HepG2 (cell line): Measurements from ENCODE around the gene GPATCH8. TPM values are rescaled to one million over a fixed set of nuclear protein-coding genes. Genes with fewer than 3 reads are reported as not detected.
A peak's percentile ranks its signal among the peaks of the same experiment; 100 is the strongest.

ENCODE experiments used
- ATAC-seq: fragments of 200-7000 bp; cut with Tn5 transposase; 3 replicates; pipeline ENCODE4 v1.9.1; 2020; ENCODE audit warnings: mild to moderate bottlenecking, moderate library complexity
- BruUV-seq: library from RNA; stranded (reverse); fragments of 400-500 nt; replicated peaks from 2 replicates; lab custom pipeline; 2021; lab: Mats Ljungman, UMichigan
- CTCF ChIA-PET: fragments of 300-600 bp; formaldehyde crosslinking; extraction: SDS; loops from one replicate; lab custom pipeline; 2021; ENCODE audit warnings: low total read pairs, inconsistent platforms, low intra/inter-chr PET ratio; lab: Yijun Ruan, JAX
- POLR2A ChIA-PET: fragments of 350-600 bp; sonication (Branson Sonifier 250); formaldehyde crosslinking; loops from one replicate; lab custom pipeline; 2020; ENCODE audit warnings: antibody characterized with exemption, inconsistent platforms; lab: Yijun Ruan, JAX
- DNase-seq: peaks from one replicate; pipeline ENCODE4 v3.0.0-alpha.2; 2015; ENCODE audit warnings: low spot score
- FAIRE-seq: peaks from 3 replicates; lab custom pipeline; 2011; peaks lifted over from hg19 to GRCh38; lab: Jason Lieb, UNC
- H2AFZ ChIP-seq: one replicate; pipeline ENCODE4 v1.6.1; 2011; ENCODE audit warnings: low read length, inconsistent platforms
- H3K27ac ChIP-seq: fragments of 300-600 bp; 3 replicates; pipeline ENCODE4 v1.8.0; 2011; ENCODE audit warnings: mixed run types, mild to moderate bottlenecking, mixed read lengths, low read length, inconsistent platforms; ENCODE audit not compliant: insufficient read depth; ENCODE audit errors: extremely low read length
- H3K27me3 ChIP-seq, 2 experiments: fragments of 200-600 bp in 1 of 2; 2 replicates in 1 of 2; 3 replicates in 1 of 2; pipeline versions ENCODE4 v1.6.0 to v1.8.0; 2011; ENCODE audit warnings: low read length in 2 of 2, mild to moderate bottlenecking in 2 of 2, moderate library complexity in 2 of 2, inconsistent platforms in 1 of 2; ENCODE audit not compliant: insufficient read depth in 2 of 2, control insufficient read depth in 1 of 2
- H3K36me3 ChIP-seq, 2 experiments: fragments of 200-600 bp in 1 of 2; replicated peaks in 1 of 2; 2 replicates in 1 of 2; 3 replicates in 1 of 2; pipeline versions ENCODE4 v1.5.1 to v1.8.0; 2011; ENCODE audit warnings: low read length in 2 of 2, inconsistent platforms in 1 of 2; ENCODE audit not compliant: insufficient read depth in 2 of 2, control insufficient read depth in 1 of 2
- H3K4me1 ChIP-seq: 2 replicates; pipeline ENCODE4 v1.5.1; 2012; ENCODE audit warnings: low read length, inconsistent platforms; ENCODE audit not compliant: insufficient read depth
- H3K4me2 ChIP-seq: 2 replicates; pipeline ENCODE4 v1.6.0; 2011; ENCODE audit warnings: low read depth, low read length, inconsistent platforms
- H3K4me3 ChIP-seq, 3 experiments: fragments of 200-600 bp in 1 of 3; sonication (generic), shearing (Covaris generic) in 1 of 3; replicated peaks in 1 of 3; 2 replicates each; pipeline ENCODE4 v1.5.1; 2011 to 2016; ENCODE audit warnings: low read length in 3 of 3, inconsistent platforms in 2 of 3, low read depth in 2 of 3, mild to moderate bottlenecking in 2 of 3, control low read depth in 1 of 3, mixed read lengths in 1 of 3; ENCODE audit not compliant: insufficient read depth in 1 of 3
- H3K79me2 ChIP-seq: one replicate; pipeline ENCODE4 v1.6.1; 2011; ENCODE audit warnings: low read length, inconsistent platforms; ENCODE audit not compliant: insufficient read depth
- H3K9ac ChIP-seq: 2 replicates; pipeline ENCODE4 v1.6.0; 2011; ENCODE audit warnings: mild to moderate bottlenecking, low read depth, low read length, inconsistent platforms; ENCODE audit not compliant: insufficient read depth
- H3K9me3 ChIP-seq: 2 replicates; pipeline ENCODE4 v1.5.1; 2012; ENCODE audit warnings: mild to moderate bottlenecking, low read length
- H4K20me1 ChIP-seq: 2 replicates; pipeline ENCODE4 v1.6.0; 2011; ENCODE audit warnings: inconsistent platforms, mild to moderate bottlenecking, low read length, moderate library complexity; ENCODE audit not compliant: insufficient read depth
- ATF6 ChIP-seq: sonication (generic); formaldehyde crosslinking; conservative IDR thresholded peaks from 2 replicates; pipeline ENCODE4 v1.4.0; 2020; ENCODE audit warnings: missing genetic modification reagents
- CENPT ChIP-seq: sonication (generic); formaldehyde crosslinking; IDR thresholded peaks from 2 replicates; pipeline ENCODE4 v1.8.0; 2022; ENCODE audit warnings: low read depth, mild to moderate bottlenecking, moderate library complexity, missing genetic modification reagents
- KLF6 ChIP-seq: IDR thresholded peaks from 2 replicates; pipeline ENCODE4 v1.8.0; 2016; ENCODE audit warnings: missing biosample characterization, missing genetic modification reagents
- MAFK ChIP-seq, 2 experiments: IDR thresholded peaks in 1 of 2; conservative IDR thresholded peaks in 1 of 2; 2 replicates each; pipeline ENCODE4 v1.6.1; 2011; ENCODE audit warnings: improper control_type of control experiment in 2 of 2, low read length in 2 of 2
- RFX1 ChIP-seq: fragments of 450-650 bp; IDR thresholded peaks from 2 replicates; pipeline ENCODE4 v1.6.1; 2017
- RFX3 ChIP-seq: IDR thresholded peaks from 2 replicates; pipeline ENCODE4 v1.6.1; 2016; ENCODE audit warnings: missing biosample characterization, missing genetic modification reagents
- WIZ ChIP-seq: sonication (generic); formaldehyde crosslinking; IDR thresholded peaks from 2 replicates; pipeline ENCODE4 v1.5.1; 2020; ENCODE audit warnings: mild to moderate bottlenecking, missing genetic modification reagents
- WGBS: methylation state at CpG from one replicate; pipeline ENCODE4 v1.1.6; 2017; ENCODE audit warnings: low lambda C conversion rate; 5-methylcytosine and 5-hydroxymethylcytosine counted together
- in situ Hi-C: cut with HindIII; loops from 2 replicates; pipeline ENCODE4 v1.10.0; 2017; ENCODE audit warnings: low pct_unique_long_range_greater_than_20kb; ENCODE audit not compliant: extremely low pct_ligation_motif_present
- intact Hi-C: fragments of 100-400 bp; cut with micrococcal nuclease; formaldehyde crosslinking; loops from one replicate; pipeline ENCODE4 v1.10.0; 2022; ENCODE audit not compliant: unreplicated experiment
- polyA plus RNA-seq, 8 experiments: library from polyadenylated mRNA; depleted of rRNA in 3 of 8; stranded (reverse) in 7 of 8; unstranded in 1 of 8; fragments of >200 nt; fragmentation: Illumina TruSeq in 4 of 8; extraction: Trizol in 4 of 8; gene quantifications; 2 replicates each; pipeline versions ENCODE4 v1.2.1 to v1.2.3, GENCODE V29; 2011 to 2016; ENCODE audit warnings: low read depth in 4 of 8, missing spikeins in 1 of 8, mixed read lengths in 1 of 8; ENCODE audit not compliant: insufficient read depth in 1 of 8
- total RNA-seq, 5 experiments: library from RNA; depleted of rRNA; stranded (reverse); fragments of >200 nt; fragmentation: Illumina TruSeq; extraction: Trizol; gene quantifications; 2 replicates each; pipeline ENCODE4 v1.2.3, GENCODE V29; 2016; ENCODE audit warnings: low read depth in 1 of 5
- TF ChIP-seq, protein P1 (sequence below): sonication (generic); formaldehyde crosslinking; IDR thresholded peaks from 2 replicates; pipeline ENCODE4 v1.8.0; 2022; ENCODE audit warnings: mild to moderate bottlenecking, missing genetic modification reagents, borderline replicate concordance
- TF ChIP-seq, protein P2 (sequence below): sonication (generic); formaldehyde crosslinking; IDR thresholded peaks from 2 replicates; pipeline ENCODE4 v1.4.0; 2020; ENCODE audit warnings: missing genetic modification reagents
- TF ChIP-seq, protein P3 (sequence below): sonication (generic); IDR thresholded peaks from 2 replicates; pipeline ENCODE4 v1.6.1; 2016; ENCODE audit warnings: low read depth, borderline replicate concordance

The GPATCH8 gene
- total and polyA plus RNA-seq, 2 of the 13 experiments (the other 11 are each of a cell fraction or from before 2014, with no cell fraction given) = 20.7 to 21.5 TPM

DNA sequence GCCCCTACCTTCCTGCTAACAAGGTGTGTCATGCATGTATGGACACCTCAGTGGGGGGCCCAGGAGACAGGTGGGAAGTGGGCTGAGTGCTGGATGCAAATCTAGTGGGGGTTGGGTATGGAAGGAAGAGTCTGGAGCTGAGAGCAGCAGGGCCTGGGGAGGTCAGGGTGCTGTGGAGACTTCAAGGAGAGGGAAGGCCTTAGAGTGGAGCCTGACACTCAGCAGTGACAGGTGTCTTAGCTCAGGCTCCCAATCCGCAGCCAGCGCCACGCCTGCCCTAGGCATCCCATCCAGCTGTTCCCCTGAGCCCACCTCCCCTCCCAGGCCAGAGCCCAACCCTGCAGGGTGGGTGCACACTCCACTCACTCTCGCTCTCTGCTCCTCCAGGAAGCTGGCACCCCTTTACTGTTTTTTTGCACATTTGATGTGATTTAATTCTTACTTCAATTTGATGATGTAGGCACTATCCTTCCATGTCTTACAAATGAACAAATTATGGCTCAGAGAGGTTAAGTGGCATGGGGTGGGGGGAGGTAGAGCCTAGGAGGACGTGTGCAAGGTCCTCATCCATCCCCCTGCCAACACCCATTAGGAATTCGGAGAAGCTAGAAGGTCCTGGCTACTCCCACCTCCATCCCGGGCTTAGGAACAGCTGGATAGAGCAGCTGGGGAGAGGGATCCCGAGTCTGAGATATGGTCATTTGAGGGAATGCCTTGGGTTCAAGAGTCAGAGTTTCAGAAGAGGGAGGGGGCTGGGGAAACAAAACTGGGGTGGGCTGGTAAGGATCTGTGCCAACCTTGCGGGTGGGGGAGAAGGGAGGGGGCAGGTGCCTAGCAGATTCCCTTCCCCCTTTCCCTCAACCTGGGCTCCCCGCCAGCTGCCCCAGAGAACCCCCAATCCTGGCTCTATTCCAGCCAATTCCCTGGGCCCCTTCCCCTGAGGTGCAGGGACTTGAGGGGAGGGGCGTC lies 141.6 kb downstream of the GPATCH8 start (continued):
- TF ChIP-seq, protein P1, sequence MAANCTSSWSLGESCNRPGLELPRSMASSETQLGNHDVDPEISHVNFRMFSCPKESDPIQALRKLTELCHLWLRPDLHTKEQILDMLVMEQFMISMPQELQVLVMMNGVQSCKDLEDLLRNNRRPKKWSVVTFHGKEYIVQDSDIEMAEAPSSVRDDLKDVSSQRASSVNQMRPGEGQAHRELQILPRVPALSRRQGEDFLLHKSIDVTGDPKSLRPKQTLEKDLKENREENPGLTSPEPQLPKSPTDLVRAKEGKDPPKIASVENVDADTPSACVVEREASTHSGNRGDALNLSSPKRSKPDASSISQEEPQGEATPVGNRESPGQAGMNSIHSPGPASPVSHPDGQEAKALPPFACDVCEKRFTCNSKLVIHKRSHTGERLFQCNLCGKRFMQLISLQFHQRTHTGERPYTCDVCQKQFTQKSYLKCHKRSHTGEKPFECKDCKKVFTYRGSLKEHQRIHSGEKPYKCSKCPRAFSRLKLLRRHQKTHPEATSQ (CRISPR knock-in tag) = no peak
- TF ChIP-seq, protein P2, sequence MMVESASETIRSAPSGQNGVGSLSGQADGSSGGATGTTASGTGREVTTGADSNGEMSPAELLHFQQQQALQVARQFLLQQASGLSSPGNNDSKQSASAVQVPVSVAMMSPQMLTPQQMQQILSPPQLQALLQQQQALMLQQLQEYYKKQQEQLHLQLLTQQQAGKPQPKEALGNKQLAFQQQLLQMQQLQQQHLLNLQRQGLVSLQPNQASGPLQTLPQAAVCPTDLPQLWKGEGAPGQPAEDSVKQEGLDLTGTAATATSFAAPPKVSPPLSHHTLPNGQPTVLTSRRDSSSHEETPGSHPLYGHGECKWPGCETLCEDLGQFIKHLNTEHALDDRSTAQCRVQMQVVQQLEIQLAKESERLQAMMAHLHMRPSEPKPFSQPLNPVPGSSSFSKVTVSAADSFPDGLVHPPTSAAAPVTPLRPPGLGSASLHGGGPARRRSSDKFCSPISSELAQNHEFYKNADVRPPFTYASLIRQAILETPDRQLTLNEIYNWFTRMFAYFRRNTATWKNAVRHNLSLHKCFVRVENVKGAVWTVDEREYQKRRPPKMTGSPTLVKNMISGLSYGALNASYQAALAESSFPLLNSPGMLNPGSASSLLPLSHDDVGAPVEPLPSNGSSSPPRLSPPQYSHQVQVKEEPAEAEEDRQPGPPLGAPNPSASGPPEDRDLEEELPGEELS = no peak
- TF ChIP-seq MAFK (conservative IDR thresholded peaks at IDR 0.05 in 1 of 2, IDR thresholded peaks at IDR 0.05 in 1 of 2; ENCODE audit: low read length in 2 of 2) = peak in 1 of 2 experiments; percentile 62; a peak in 3 of 4 replicates
- TF ChIP-seq WIZ = no peak
- TF ChIP-seq CENPT (CRISPR knock-in tag) = no peak

- H3K9ac ChIP-seq = no peak overlapping the region
- peaks cover 40% of the 10 kb centered on the region for H3K4me1 ChIP-seq
- H3K4me2 ChIP-seq = no peak overlapping the region; the same call in 1 of the 2 replicates
- FAIRE-seq (no peak), ATAC-seq (no peak)
- ChIA-PET CTCF (no interaction called here), POLR2A (no interaction called here)
- no peaks in the 10 kb centered on the region for H4K20me1 ChIP-seq
- H3K9me3 ChIP-seq = no peaks in the 10 kb centered on the region
- no peaks in the 10 kb centered on the region for H3K36me3 ChIP-seq
- H3K4me3 ChIP-seq = no peak overlapping the region
- in situ Hi-C loops = no loop called here
- WGBS = 45% methylated on average over 5 of the region's 5 CpGs
- H3K27me3 ChIP-seq = peaks cover 1 to 14% of the 10 kb centered on the region in 2 experiments; a peak in 3 of 5 replicates
- TF ChIP-seq RFX3 (CRISPR knock-in tag) (peak; percentile 66), RFX1 (peak; percentile 43; the same call in 1 of the 2 replicates), ATF6 (CRISPR knock-in tag) (no peak), KLF6 (CRISPR knock-in tag) (no peak)
- TF ChIP-seq, protein P3, sequence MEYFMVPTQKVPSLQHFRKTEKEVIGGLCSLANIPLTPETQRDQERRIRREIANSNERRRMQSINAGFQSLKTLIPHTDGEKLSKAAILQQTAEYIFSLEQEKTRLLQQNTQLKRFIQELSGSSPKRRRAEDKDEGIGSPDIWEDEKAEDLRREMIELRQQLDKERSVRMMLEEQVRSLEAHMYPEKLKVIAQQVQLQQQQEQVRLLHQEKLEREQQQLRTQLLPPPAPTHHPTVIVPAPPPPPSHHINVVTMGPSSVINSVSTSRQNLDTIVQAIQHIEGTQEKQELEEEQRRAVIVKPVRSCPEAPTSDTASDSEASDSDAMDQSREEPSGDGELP = 0 out of 2 replicates have a peak, but pooled peaks have one; percentile 52
- TF ChIP-seq, all 625 proteins: peak for 3
- Histone ChIP-seq H3K79me2 (no peaks in the 10 kb centered on the region), H3K27ac (no peak overlapping the region), H2AFZ (no peak overlapping the region)
- intact Hi-C loops = no loop called here
- DNase-seq = no peak
- no TSS peak for BruUV-seq
Observed at GRCh38 chr17:44360826-44361225, 142.4 kb downstream of the GPATCH8 start.
